ENCODE results near the gene MYBPC2.

The MYBPC2 gene

DNA sequence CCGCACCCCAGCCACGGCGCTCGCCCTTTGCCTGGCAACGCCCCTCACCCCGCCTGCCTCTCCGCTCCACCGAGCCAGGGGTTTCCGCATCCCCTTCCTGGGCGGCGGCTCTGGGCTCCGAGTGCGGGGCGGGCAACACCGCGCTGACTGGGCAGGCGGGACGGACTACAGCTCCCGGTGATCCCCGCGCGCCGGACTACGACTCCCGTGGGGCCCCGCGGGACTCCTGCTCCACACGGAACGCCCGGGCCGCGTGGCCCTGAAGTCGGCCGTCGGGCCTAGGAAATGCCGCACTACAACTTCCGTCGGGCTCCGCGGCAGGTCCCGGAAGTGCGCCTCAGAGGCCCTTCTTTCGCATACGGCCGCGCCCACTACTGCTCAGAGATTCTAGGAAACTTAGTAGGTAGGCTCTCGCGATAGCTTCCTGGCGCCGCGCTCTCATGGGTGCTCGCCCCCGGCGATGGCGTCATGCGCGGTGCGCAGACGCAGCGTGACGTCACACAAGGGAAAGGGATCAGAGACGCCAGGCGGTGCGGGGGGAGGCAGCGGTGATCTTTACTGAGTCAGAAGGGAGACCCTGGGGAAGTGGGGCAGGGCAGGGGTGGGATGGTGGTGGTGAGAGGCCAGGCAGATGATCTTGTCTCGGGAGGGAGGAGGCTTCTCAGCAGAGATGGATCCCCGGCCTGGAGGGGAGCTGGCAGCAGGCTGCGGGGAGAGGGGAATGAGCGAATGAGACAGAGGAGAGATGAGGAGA, 78.6 kb downstream of the MYBPC2 start, which contains the start of gene JOSD2:
Gene JOSD2 (minus strand): TSS at position 123 of the 754 bp plus-strand sequence. CDS start 760 bp downstream, outside the sequence.
- H3K27ac ChIP-seq, result peak within 1 kb of the TSS; percentile 67
- TF ChIP-seq, protein P1, sequence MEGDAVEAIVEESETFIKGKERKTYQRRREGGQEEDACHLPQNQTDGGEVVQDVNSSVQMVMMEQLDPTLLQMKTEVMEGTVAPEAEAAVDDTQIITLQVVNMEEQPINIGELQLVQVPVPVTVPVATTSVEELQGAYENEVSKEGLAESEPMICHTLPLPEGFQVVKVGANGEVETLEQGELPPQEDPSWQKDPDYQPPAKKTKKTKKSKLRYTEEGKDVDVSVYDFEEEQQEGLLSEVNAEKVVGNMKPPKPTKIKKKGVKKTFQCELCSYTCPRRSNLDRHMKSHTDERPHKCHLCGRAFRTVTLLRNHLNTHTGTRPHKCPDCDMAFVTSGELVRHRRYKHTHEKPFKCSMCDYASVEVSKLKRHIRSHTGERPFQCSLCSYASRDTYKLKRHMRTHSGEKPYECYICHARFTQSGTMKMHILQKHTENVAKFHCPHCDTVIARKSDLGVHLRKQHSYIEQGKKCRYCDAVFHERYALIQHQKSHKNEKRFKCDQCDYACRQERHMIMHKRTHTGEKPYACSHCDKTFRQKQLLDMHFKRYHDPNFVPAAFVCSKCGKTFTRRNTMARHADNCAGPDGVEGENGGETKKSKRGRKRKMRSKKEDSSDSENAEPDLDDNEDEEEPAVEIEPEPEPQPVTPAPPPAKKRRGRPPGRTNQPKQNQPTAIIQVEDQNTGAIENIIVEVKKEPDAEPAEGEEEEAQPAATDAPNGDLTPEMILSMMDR (IDR thresholded peaks at IDR 0.05), result no peak
- TF ChIP-seq ZFX (IDR thresholded peaks at IDR 0.05; ENCODE audit: borderline replicate concordance), result no peak

DNA sequence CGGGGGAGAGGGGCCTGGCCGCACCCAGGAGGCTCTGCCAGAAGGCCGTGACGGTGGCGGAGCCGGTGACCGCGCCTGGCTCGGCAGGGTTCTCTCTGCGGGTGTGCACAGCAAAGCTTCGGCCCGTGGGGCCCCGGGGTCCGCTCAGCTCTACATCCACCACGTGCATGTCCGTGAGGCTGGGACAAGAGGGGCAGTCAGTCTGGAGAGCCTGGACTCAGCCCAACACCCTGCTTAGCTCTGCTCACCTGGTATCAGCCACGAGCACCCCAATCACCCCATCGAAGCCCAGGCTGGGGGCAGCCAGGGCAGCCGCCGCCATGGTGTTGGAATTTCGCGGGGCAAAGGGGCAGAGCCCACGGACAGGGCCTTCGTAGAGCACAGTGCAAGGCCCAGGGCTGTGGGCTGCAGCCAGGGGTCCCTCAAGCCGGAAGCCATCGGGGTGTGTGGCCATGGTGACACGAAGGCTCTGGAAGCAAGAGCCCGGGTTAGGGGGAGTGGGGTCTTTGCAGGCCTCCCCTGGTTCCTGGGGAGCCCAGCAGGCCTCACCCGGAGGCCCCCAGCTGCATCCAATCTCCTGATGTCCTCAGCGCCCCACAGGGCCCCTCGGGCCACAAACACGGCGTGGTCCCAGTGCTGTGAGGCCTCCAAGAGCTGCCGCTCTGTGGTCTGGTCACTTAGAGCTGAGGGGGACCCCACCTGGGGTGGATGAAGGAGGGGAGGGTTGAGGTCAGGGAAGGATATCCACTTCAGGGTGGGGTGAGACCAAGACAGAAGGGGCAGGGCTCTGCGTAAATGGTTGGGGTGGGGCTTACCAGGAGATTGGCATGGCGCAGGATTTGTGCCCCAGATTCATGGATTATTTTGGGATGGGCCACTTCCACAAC, 79.7 kb downstream of the MYBPC2 start:
- peak overlapping the region; percentile 67 for H3K27ac ChIP-seq
- no peak for TF ChIP-seq ZFX (IDR thresholded peaks at IDR 0.05; ENCODE audit: borderline replicate concordance)
- TF ChIP-seq, protein P1 (IDR thresholded peaks at IDR 0.05), result no peak

DNA sequence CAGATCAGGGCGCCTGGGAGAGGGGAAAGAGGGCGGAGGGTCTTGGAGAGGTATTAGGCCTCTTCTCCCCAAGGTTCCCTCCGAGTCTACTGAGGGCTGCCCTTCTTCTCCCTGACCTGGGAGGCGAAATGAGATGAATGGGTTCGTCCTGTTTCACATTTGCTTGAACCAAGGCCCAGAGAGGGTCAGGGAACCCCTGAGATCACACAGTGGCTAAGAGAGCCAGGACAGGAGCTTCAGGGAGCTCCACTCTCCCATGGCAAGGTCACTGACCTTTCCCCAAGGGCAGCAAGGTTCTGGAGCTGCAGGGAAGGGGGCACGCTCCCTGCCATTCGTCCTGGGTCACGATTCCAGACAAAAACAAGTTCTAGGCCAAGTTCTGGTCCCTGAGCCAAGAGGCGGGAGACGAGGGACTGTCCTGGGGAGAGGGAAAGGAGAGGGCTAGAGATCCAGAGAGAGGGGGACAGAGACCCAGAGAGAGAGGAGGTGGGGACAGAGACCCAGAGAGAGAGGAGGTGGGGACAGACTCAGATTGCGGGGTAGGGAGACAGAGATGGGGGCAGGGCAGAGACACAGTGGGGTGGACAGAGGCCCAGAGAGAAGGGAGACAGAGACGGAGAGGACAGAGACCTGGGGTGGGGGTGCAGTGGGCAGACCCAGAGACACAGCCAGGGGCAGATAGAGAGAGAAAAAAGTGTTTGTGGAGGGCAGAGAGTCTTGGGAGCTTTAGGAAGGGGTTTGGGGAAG, 80.5 kb downstream of the MYBPC2 start:
- no peak overlapping the region for H3K27ac ChIP-seq

DNA sequence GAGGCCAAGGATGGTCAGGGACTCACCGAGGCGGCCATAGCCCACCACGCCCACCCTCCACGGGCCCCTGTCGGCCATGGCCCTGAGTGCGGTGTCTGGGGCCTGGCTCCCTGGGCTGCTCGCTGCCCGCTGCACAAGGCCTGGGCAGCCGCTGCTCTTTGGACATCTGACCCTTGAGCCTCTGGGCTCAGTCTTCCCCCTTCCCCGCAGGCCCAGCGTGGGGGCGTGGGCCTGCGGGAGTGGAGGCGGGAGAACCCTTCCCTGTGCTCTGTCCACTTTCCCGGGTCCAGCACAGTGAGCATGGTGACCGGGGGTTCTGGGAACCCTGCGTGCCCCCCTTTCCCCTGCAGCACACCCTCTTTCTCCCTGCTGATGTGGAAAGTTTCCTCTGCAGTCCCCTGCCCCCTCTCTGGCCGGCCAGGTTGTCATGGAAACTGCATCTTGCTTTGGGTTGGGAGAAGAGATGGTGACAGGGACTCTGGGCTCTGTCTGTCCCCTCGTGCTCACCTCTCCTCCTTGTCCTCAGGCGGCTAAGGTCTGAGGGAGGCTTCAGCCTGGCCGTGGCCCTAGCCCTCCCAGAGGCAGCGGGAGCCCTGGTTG, 81.2 kb downstream of the MYBPC2 start, which contains the start of gene ASPDH:
Gene ASPDH (minus strand): TSS at position 168 of the 600 bp plus-strand sequence. CDS start 90 bp downstream, at position 78.
- TF ChIP-seq, protein P1 (IDR thresholded peaks at IDR 0.05), result no peak
- TF ChIP-seq ZFX (IDR thresholded peaks at IDR 0.05; ENCODE audit: borderline replicate concordance), result no peak
- no peak within 1 kb of the TSS for H3K27ac ChIP-seq

More for the DNA sequence above, 80.5 kb downstream of the MYBPC2 start:
- TF ChIP-seq ZFX (IDR thresholded peaks at IDR 0.05; ENCODE audit: borderline replicate concordance), result no peak
- TF ChIP-seq, protein P1 (IDR thresholded peaks at IDR 0.05), result no peak

DNA sequence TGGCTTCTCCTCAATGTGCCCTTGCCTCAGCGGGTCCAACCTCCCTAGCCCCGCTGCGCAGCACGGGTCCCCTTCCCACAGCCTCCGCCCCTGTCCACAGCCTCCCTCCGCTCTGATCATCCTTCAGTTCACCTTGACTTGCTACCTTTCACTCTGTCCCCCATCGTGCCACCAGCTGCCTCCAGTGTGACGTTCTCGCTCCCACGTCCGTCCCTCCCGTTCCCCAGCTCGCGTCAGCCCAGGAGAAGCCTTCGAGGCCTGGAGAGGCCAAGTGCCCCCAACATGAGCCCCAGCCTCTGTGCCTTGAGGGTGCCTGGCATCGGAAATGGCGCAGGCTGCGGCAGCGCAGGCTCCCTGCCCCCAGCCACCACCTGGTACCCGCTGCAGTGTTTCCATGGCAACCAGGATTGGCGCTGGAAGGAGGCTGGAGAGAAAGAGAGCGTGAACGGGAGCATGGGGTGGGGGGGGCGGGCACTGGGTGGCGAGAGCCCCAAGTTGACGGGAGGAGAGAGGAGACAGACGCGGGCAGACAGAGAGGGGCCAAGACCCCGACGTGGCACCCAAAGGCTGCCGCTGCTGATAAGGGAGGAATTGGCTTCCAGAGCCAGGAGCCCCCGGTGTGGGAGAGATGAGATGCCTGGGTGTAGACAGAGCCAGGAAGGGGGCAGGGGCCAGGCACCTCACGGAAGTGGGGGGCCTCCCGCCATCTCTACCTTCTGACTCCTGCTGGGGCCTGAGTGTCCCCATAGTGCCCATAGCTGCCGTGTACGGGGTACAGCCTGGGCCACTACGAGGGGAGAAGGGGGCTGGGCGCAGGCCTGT, 81.9 kb downstream of the MYBPC2 start:
- TF ChIP-seq, protein P1 (IDR thresholded peaks at IDR 0.05), result no peak
- TF ChIP-seq ZFX (IDR thresholded peaks at IDR 0.05; ENCODE audit: borderline replicate concordance), result no peak
- no peak overlapping the region for H3K27ac ChIP-seq

DNA sequence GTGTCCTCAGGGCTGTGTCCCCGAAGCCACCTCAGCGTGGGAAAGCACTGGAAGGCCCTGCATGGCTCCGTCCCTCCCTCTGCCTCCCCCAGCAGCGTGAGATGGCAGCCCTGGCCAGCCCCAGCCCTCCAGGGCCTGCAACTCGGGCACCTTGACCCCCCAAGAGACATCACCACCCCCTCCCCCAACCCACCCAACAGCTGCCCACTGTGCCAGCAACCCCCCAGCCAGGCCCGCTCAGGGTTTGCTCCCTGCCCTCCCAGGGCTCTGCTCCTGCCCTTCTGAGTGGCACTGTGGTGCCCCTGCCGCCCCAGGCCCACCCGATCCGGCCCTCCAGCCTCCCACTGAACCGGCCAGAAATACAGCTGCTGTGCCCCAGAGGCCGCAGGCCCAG, 82.5 kb downstream of the MYBPC2 start:
- TF ChIP-seq, protein P1 (IDR thresholded peaks at IDR 0.05), result no peak
- TF ChIP-seq ZFX (IDR thresholded peaks at IDR 0.05; ENCODE audit: borderline replicate concordance), result no peak
- H3K27ac ChIP-seq, result no peak overlapping the region

Data from 22Rv1 (cell line).